Esophagus squamous epithelium (tissue), 5 donors: ENCODE data around the gene GPC1. TPM values are rescaled to one million over a fixed set of nuclear protein-coding genes. Genes with fewer than 3 reads are reported as not detected.

Source experiments
- DNase-seq: peaks from one replicate; lab custom pipeline; 2025; lab: John Stamatoyannopoulos, UW
- H3K27ac ChIP-seq, 4 donors: fragments of 200-600 bp; sonication (generic); one replicate each; pipeline ENCODE4 v1.5.1; 2016 to 2019; ENCODE audit warnings: mild to moderate bottlenecking in 1 of 4
- H3K27me3 ChIP-seq, 4 donors: fragments of 200-600 bp; sonication (generic); 1 replicate in 3 of 4; 2 replicates in 1 of 4; pipeline versions ENCODE4 v1.5.1 to v1.6.0; 2017 to 2021; ENCODE audit warnings: antibody characterized with exemption in 1 of 4
- H3K36me3 ChIP-seq, 3 donors: fragments of 200-600 bp; sonication (generic); one replicate each; pipeline ENCODE4 v1.5.1; 2016 to 2019
- H3K4me1 ChIP-seq, 3 donors: fragments of 200-600 bp; sonication (generic); one replicate each; pipeline ENCODE4 v1.5.1; 2017 to 2019
- H3K4me3 ChIP-seq, 4 donors: fragments of 200-600 bp; sonication (generic); 1 replicate in 3 of 4; 2 replicates in 1 of 4; pipeline ENCODE4 v1.5.1; 2016 to 2019; ENCODE audit warnings: mild to moderate bottlenecking in 2 of 4, moderate library complexity in 1 of 4
- H3K9me3 ChIP-seq, 3 donors: fragments of 200-600 bp; sonication (generic); one replicate each; pipeline ENCODE4 v1.5.1; 2016 to 2019
- POLR2A ChIP-seq, 4 donors: fragments of 450-650 bp; IDR thresholded peaks; one replicate each; pipeline ENCODE4 v1.6.1; 2017; ENCODE audit warnings: antibody characterized with exemption in 4 of 4, mild to moderate bottlenecking in 4 of 4, moderate library complexity in 3 of 4
- WGBS, 2 donors: methylation state at CpG; one replicate each; pipeline ENCODE4 v1.1.5; 2018; 5-methylcytosine and 5-hydroxymethylcytosine counted together
- intact Hi-C: fragments of 100-400 bp; cut with DNase I; formaldehyde crosslinking; loops from one replicate; pipeline ENCODE4 v1.15.0; 2022
- total RNA-seq, 4 donors: library from RNA; depleted of rRNA; stranded (reverse); fragments of >200 nt; gene quantifications; one replicate each; pipeline ENCODE4 v1.1.0, GENCODE V29; 2016
- TF ChIP-seq, protein P1 (sequence below), 6 experiments: fragments of 450-650 bp in 4 of 6; fragments of 200-600 bp in 2 of 6; sonication (generic) in 2 of 6; IDR thresholded peaks; one replicate each; pipeline ENCODE4 v1.5.1; 2016 to 2019; ENCODE audit warnings: antibody characterized with exemption in 6 of 6, mild to moderate bottlenecking in 4 of 6, moderate library complexity in 4 of 6
- donor health status: DM: yes; HTN: yes; CAD: no.

The GPC1 gene
- total RNA-seq, 4 donors from 2014 or later = 59.3 to 129 (median 78.6) TPM

GRCh38 chr2:240411261-240412160, 24.0 kb upstream of the GPC1 start:
- intact Hi-C loops = no loop called here
- no peak for DNase-seq
- Histone ChIP-seq H3K36me3 (no peaks in the 10 kb centered on the region), H3K9me3 (no peaks in the 10 kb centered on the region), H3K27ac (no peak overlapping the region), H3K4me1 (peaks cover 0 to 7% (median 0%) of the 10 kb centered on the region in 3 donors), H3K27me3 (no peaks in the 10 kb centered on the region), H3K4me3 (no peak overlapping the region)
- 86 to 91% methylated on average over 6 to 8 of the region's 28 CpGs for WGBS, 2 donors
- TF ChIP-seq POLR2A (IDR thresholded peaks at IDR 0.05) = no peak
- TF ChIP-seq, protein P1, sequence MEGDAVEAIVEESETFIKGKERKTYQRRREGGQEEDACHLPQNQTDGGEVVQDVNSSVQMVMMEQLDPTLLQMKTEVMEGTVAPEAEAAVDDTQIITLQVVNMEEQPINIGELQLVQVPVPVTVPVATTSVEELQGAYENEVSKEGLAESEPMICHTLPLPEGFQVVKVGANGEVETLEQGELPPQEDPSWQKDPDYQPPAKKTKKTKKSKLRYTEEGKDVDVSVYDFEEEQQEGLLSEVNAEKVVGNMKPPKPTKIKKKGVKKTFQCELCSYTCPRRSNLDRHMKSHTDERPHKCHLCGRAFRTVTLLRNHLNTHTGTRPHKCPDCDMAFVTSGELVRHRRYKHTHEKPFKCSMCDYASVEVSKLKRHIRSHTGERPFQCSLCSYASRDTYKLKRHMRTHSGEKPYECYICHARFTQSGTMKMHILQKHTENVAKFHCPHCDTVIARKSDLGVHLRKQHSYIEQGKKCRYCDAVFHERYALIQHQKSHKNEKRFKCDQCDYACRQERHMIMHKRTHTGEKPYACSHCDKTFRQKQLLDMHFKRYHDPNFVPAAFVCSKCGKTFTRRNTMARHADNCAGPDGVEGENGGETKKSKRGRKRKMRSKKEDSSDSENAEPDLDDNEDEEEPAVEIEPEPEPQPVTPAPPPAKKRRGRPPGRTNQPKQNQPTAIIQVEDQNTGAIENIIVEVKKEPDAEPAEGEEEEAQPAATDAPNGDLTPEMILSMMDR (IDR thresholded peaks at IDR 0.05) = no peak

GRCh38 chr2:240412211-240412861, 23.1 kb upstream of the GPC1 start:
- Histone ChIP-seq H3K27me3 (no peaks in the 10 kb centered on the region), H3K4me3 (no peak overlapping the region), H3K36me3 (no peaks in the 10 kb centered on the region), H3K9me3 (no peaks in the 10 kb centered on the region), H3K27ac (no peak overlapping the region), H3K4me1 (peaks cover 0 to 7% (median 0%) of the 10 kb centered on the region in 3 donors)
- intact Hi-C loops = no loop called here
- no peak for DNase-seq
- TF ChIP-seq POLR2A (IDR thresholded peaks at IDR 0.05) = no peak
- TF ChIP-seq, protein P1 (IDR thresholded peaks at IDR 0.05) = no peak
- WGBS, 2 donors = 57% methylated on average over 5 of the region's 15 CpGs; no CpG with 5 or more reads in 1 of the 2 donors

- intact Hi-C loops = no loop called here
Measured at GRCh38 chr2:240412975-240413812, 22.3 kb upstream of the GPC1 start.

DNA sequence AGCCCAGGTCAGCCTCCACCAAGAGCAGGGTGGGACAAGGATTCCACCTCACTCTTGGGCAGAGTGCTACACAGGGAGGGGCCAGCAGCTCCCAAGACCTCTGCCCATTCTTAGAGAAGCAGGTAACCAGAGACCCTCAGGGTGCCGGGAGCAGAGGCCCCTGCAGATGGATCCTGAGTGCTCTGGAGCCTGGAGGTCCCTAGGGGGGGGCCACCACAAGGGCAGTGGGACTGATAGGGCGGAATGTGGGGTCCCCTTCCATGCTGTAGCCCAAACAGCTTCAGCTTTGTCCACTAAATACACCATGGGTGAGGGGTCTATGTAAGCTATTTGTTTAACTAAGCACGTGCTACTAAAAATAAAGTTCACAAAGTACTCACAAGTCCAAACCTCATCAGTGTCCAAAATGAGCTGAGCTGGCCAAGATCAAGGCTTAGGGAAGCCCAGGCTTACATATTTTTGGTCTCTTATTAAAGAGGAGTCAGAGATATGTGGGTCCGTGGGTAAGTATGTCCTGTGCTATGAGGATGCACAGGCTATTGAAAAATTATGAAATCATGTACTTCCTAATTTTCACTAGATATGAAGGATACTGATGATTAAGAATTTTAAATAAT, 21.5 kb upstream of the GPC1 start:
- no peaks in the 10 kb centered on the region for H3K27me3 ChIP-seq
- no peak for DNase-seq
- no peaks in the 10 kb centered on the region for H3K36me3 ChIP-seq
- H3K4me1 ChIP-seq = peaks cover 0 to 7% (median 0%) of the 10 kb centered on the region in 3 donors
- intact Hi-C loops = no loop called here
- no peak overlapping the region for H3K4me3 ChIP-seq
- no peak overlapping the region for H3K27ac ChIP-seq
- H3K9me3 ChIP-seq = peaks cover 0 to 8% (median 2%) of the 10 kb centered on the region in 3 donors
- WGBS, 2 donors = 66 to 82% methylated on average over 3 of the region's 4 CpGs
- TF ChIP-seq, protein P1 (IDR thresholded peaks at IDR 0.05) = no peak
- no peak for TF ChIP-seq POLR2A (IDR thresholded peaks at IDR 0.05)

More at GRCh38 chr2:240412975-240413812, 22.3 kb upstream of the GPC1 start:
- Histone ChIP-seq H3K4me3 (no peak overlapping the region), H3K27me3 (no peaks in the 10 kb centered on the region), H3K27ac (no peak overlapping the region), H3K36me3 (no peaks in the 10 kb centered on the region), H3K9me3 (peaks cover 0 to 1% (median 0%) of the 10 kb centered on the region in 3 donors), H3K4me1 (peaks cover 0 to 7% (median 0%) of the 10 kb centered on the region in 3 donors)
- WGBS, 2 donors = 87% methylated on average over 13 of the region's 26 CpGs; no CpG with 5 or more reads in 1 of the 2 donors
- TF ChIP-seq, protein P1 (IDR thresholded peaks at IDR 0.05) = no peak
- TF ChIP-seq POLR2A (IDR thresholded peaks at IDR 0.05) = no peak
- no peak for DNase-seq
